Muscle layer of duodenum (tissue), 2 donors: ENCODE measurements around the gene PPM1H.
"Not testable (repeated sequence)": the region's sequence is repeated elsewhere in the genome, so short reads cannot be mapped to it uniquely, and the experiment has no call there.

Experiments used
- H3K27ac ChIP-seq: one replicate; pipeline ENCODE4 v1.7.0; 2013; ENCODE audit warnings: mild to moderate bottlenecking, low read length
- H3K27me3 ChIP-seq: one replicate; pipeline ENCODE4 v1.7.0; 2013; ENCODE audit warnings: low read depth, mild to moderate bottlenecking, control low read depth, low read length
- H3K36me3 ChIP-seq, 2 donors: one replicate each; pipeline ENCODE4 v1.7.0; 2013; ENCODE audit warnings: low read length in 2 of 2, control low read depth in 1 of 2, mild to moderate bottlenecking in 1 of 2; ENCODE audit not compliant: insufficient read depth in 2 of 2, control insufficient read depth in 1 of 2
- H3K4me1 ChIP-seq, 2 donors: one replicate each; pipeline ENCODE4 v1.7.0; 2013; ENCODE audit warnings: low read length in 2 of 2, mild to moderate bottlenecking in 2 of 2, control low read depth in 1 of 2, moderate library complexity in 1 of 2; ENCODE audit not compliant: insufficient read depth in 2 of 2, control insufficient read depth in 1 of 2
- H3K4me3 ChIP-seq, 2 donors: one replicate each; pipeline ENCODE4 v1.7.0; 2013; ENCODE audit warnings: low read length in 2 of 2, low read depth in 1 of 2, mild to moderate bottlenecking in 1 of 2
- H3K9me3 ChIP-seq, 2 donors: one replicate each; pipeline ENCODE4 v1.7.0; 2013; ENCODE audit warnings: low read length in 2 of 2, control low read depth in 1 of 2, mild to moderate bottlenecking in 1 of 2; ENCODE audit not compliant: control insufficient read depth in 1 of 2
- donor health status: healthy.

The PPM1H gene

GRCh38 chr12:62943779-62944395, 8.9 kb upstream of the PPM1H start:
- Histone ChIP-seq H3K36me3 (no peaks in the 10 kb centered on the region), H3K4me3 (no peak overlapping the region), H3K9me3 (peaks cover 0 to 5% of the 10 kb centered on the region in 2 donors), H3K27me3 (no peaks in the 10 kb centered on the region), H3K27ac (no peak overlapping the region), H3K4me1 (no peaks in the 10 kb centered on the region)

- H3K36me3 ChIP-seq, H3K27me3 ChIP-seq, H3K9me3 ChIP-seq, H3K4me3 ChIP-seq, H3K27ac ChIP-seq, H3K4me1 ChIP-seq: not testable (repeated sequence)
Observed at GRCh38 chr12:62942316-62942715, 7.4 kb upstream of the PPM1H start.

- Histone ChIP-seq H3K4me1 (peaks cover 0 to 13% of the 10 kb centered on the region in 2 donors), H3K4me3 (peak overlapping the region; percentile 64 to 94), H3K27ac (no peak overlapping the region), H3K36me3 (no peaks in the 10 kb centered on the region), H3K27me3 (no peaks in the 10 kb centered on the region), H3K9me3 (no peaks in the 10 kb centered on the region)
Observed at GRCh38 chr12:62934239-62934798, 631 bp downstream of the PPM1H start.

- Histone ChIP-seq H3K4me1 (peaks cover 0 to 13% of the 10 kb centered on the region in 2 donors), H3K36me3 (no peaks in the 10 kb centered on the region), H3K9me3 (no peaks in the 10 kb centered on the region), H3K27ac (no peak overlapping the region), H3K27me3 (no peaks in the 10 kb centered on the region), H3K4me3 (peak overlapping the region; percentile 64 to 94)
Observed at GRCh38 chr12:62933602-62934238, 1.2 kb downstream of the PPM1H start.

GRCh38 chr12:62933220-62933601, 1.7 kb downstream of the PPM1H start:
- no peak overlapping the region for H3K27ac ChIP-seq
- peaks cover 0 to 13% of the 10 kb centered on the region in 2 donors for H3K4me1 ChIP-seq
- no peaks in the 10 kb centered on the region for H3K36me3 ChIP-seq
- peak overlapping the region; percentile 64 to 94 for H3K4me3 ChIP-seq
- H3K27me3 ChIP-seq, result no peaks in the 10 kb centered on the region
- H3K9me3 ChIP-seq, result no peaks in the 10 kb centered on the region

GRCh38 chr12:62931477-62931876, 3.5 kb downstream of the PPM1H start:
- no peaks in the 10 kb centered on the region for H3K27me3 ChIP-seq
- no peak overlapping the region for H3K27ac ChIP-seq
- peaks cover 0 to 13% of the 10 kb centered on the region in 2 donors for H3K4me1 ChIP-seq
- H3K4me3 ChIP-seq, result no peak overlapping the region
- no peaks in the 10 kb centered on the region for H3K36me3 ChIP-seq
- H3K9me3 ChIP-seq, result no peaks in the 10 kb centered on the region

GRCh38 chr12:62930546-62931425, 4.2 kb downstream of the PPM1H start:
- peaks cover 0 to 13% of the 10 kb centered on the region in 2 donors for H3K4me1 ChIP-seq
- H3K27me3 ChIP-seq, result no peaks in the 10 kb centered on the region
- no peak overlapping the region for H3K27ac ChIP-seq
- no peaks in the 10 kb centered on the region for H3K9me3 ChIP-seq
- no peak overlapping the region for H3K4me3 ChIP-seq
- no peaks in the 10 kb centered on the region for H3K36me3 ChIP-seq

GRCh38 chr12:62928632-62929031, 6.3 kb downstream of the PPM1H start:
- no peaks in the 10 kb centered on the region for H3K36me3 ChIP-seq
- no peak overlapping the region for H3K4me3 ChIP-seq
- peaks cover 0 to 8% of the 10 kb centered on the region in 2 donors for H3K4me1 ChIP-seq
- H3K27ac ChIP-seq, result no peak overlapping the region
- H3K27me3 ChIP-seq, result no peaks in the 10 kb centered on the region
- H3K9me3 ChIP-seq, result no peaks in the 10 kb centered on the region

GRCh38 chr12:62925680-62926079, 9.3 kb downstream of the PPM1H start:
- no peaks in the 10 kb centered on the region for H3K4me1 ChIP-seq
- H3K4me3 ChIP-seq, result no peak overlapping the region
- no peaks in the 10 kb centered on the region for H3K36me3 ChIP-seq

GRCh38 chr12:62924084-62924483, 10.9 kb downstream of the PPM1H start:
- no peaks in the 10 kb centered on the region for H3K9me3 ChIP-seq
- H3K4me1 ChIP-seq, result no peaks in the 10 kb centered on the region
- H3K36me3 ChIP-seq, result no peaks in the 10 kb centered on the region
- no peaks in the 10 kb centered on the region for H3K27me3 ChIP-seq
- no peak overlapping the region for H3K27ac ChIP-seq
- H3K4me3 ChIP-seq, result no peak overlapping the region

More at GRCh38 chr12:62925680-62926079, 9.3 kb downstream of the PPM1H start:
- no peaks in the 10 kb centered on the region for H3K9me3 ChIP-seq
- H3K27me3 ChIP-seq, result no peaks in the 10 kb centered on the region
- H3K27ac ChIP-seq, result no peak overlapping the region

GRCh38 chr12:62922539-62922938, 12.4 kb downstream of the PPM1H start:
- H3K4me1 ChIP-seq, result no peaks in the 10 kb centered on the region
- H3K9me3 ChIP-seq, result no peaks in the 10 kb centered on the region
- no peaks in the 10 kb centered on the region for H3K27me3 ChIP-seq
- H3K4me3 ChIP-seq, result no peak overlapping the region
- H3K27ac ChIP-seq, result no peak overlapping the region
- no peaks in the 10 kb centered on the region for H3K36me3 ChIP-seq
